AG04450 (cell line): ENCODE measurements around the gene SLIT1. TPM values are rescaled to one million over a fixed set of nuclear protein-coding genes. Genes with fewer than 3 reads are reported as not detected.

Source experiments
- CTCF ChIA-PET: fragments of 300-600, 350-600 bp; formaldehyde crosslinking; extraction: SDS; loops from one replicate; lab custom pipeline; 2022; ENCODE audit warnings: antibody characterized with exemption, inconsistent platforms; lab: Charles Lee
- POLR2A ChIA-PET: fragments of 350-600 bp; formaldehyde crosslinking; extraction: SDS; loops from one replicate; lab custom pipeline; 2021; ENCODE audit warnings: antibody characterized with exemption, inconsistent platforms; lab: Yijun Ruan, JAX
- DNase-seq: peaks from one replicate; pipeline ENCODE4 v3.0.0-alpha.2; 2011; ENCODE audit warnings: low read depth, low spot score
- H3K27ac ChIP-seq: one replicate; pipeline ENCODE4 v1.5.1; 2012; ENCODE audit warnings: low read depth, low read length, control low read depth
- H3K27me3 ChIP-seq: one replicate; pipeline ENCODE4 v1.6.0; 2012; ENCODE audit warnings: low read length; ENCODE audit not compliant: control insufficient read depth, insufficient read depth
- H3K4me3 ChIP-seq: 2 replicates; pipeline ENCODE4 v1.5.1; 2011; ENCODE audit warnings: mild to moderate bottlenecking, low read depth, low read length, control low read depth
- H3K9me3 ChIP-seq: 2 replicates; pipeline ENCODE4 v1.5.1; 2012; ENCODE audit warnings: low read length; ENCODE audit not compliant: control insufficient read depth, insufficient read depth
- CTCF ChIP-seq: IDR thresholded peaks from 2 replicates; pipeline ENCODE4 v1.5.1; 2011; ENCODE audit warnings: low read depth, low read length, control low read depth, inconsistent platforms
- polyA plus RNA-seq: library from polyadenylated mRNA; depleted of rRNA; stranded (reverse); fragments of >200 nt; gene quantifications from 2 replicates; pipeline ENCODE4 v1.2.3, GENCODE V29; 2011

Gene SLIT1
- polyA plus RNA-seq, 1 experiment: 0.01 TPM

GRCh38 chr10:97096261-97097083 is 89.3 kb downstream of the SLIT1 start:
- Histone ChIP-seq H3K27ac (no peak overlapping the region), H3K4me3 (no peak overlapping the region), H3K27me3 (peaks cover 52% of the 10 kb centered on the region), H3K9me3 (no peaks in the 10 kb centered on the region)
- no peak for DNase-seq
- ChIA-PET CTCF (interaction anchor here (0.7 kb wide), 1 partner anchor 24 kb away, joined by 3 read pairs; no protein-coding TSS in a partner anchor), POLR2A (no interaction called here)
- TF ChIP-seq CTCF: no peak

- ChIA-PET CTCF (no interaction called here), POLR2A (no interaction called here)
- no peak for TF ChIP-seq CTCF
- Histone ChIP-seq H3K27ac (no peak overlapping the region), H3K4me3 (no peak overlapping the region), H3K27me3 (peaks cover 58% of the 10 kb centered on the region), H3K9me3 (no peaks in the 10 kb centered on the region)
- no peak for DNase-seq
These were observed 90.0 kb downstream of the SLIT1 start for GRCh38 chr10:97095701-97096260.

- Histone ChIP-seq H3K27ac (no peak overlapping the region), H3K9me3 (no peaks in the 10 kb centered on the region), H3K4me3 (no peak overlapping the region), H3K27me3 (peaks cover 59% of the 10 kb centered on the region)
- no peak for TF ChIP-seq CTCF
- POLR2A ChIA-PET: no interaction called here
- CTCF ChIA-PET: interaction anchor here (1.4 to 2.0 kb wide), 3 partner anchors 9 to 120 kb away, joined by 6 to 8 read pairs (median 7); no protein-coding TSS in a partner anchor
- DNase-seq: no peak
These were observed 95.1 kb downstream of the SLIT1 start for GRCh38 chr10:97090644-97091043.

GRCh38 chr10:97090035-97090434 is 95.7 kb downstream of the SLIT1 start:
- no peak overlapping the region for H3K27ac ChIP-seq
- peaks cover 53% of the 10 kb centered on the region for H3K27me3 ChIP-seq
- H3K4me3 ChIP-seq: no peak overlapping the region
- POLR2A ChIA-PET: no interaction called here
- no peak for TF ChIP-seq CTCF
- no peak for DNase-seq
- CTCF ChIA-PET: interaction anchor here (1.4 to 1.7 kb wide), 2 partner anchors 8 to 121 kb away, joined by 7 to 8 read pairs; no protein-coding TSS in a partner anchor
- H3K9me3 ChIP-seq: no peaks in the 10 kb centered on the region
